Caco-2 (cell line): ENCODE results near the gene ARPP21. TPM values are rescaled to one million over a fixed set of nuclear protein-coding genes. Genes with fewer than 3 reads are reported as not detected.

ENCODE experiments used
- BruUV-seq: library from RNA; stranded (reverse); fragments of 400-500 nt; replicated peaks from 2 replicates; lab custom pipeline; 2021; lab: Mats Ljungman, UMichigan
- CTCF ChIA-PET: fragments of 300-600 bp; sonication (Branson Sonifier 250); formaldehyde crosslinking; loops from one replicate; lab custom pipeline; 2022; ENCODE audit warnings: antibody characterized with exemption; lab: Charles Lee
- POLR2A ChIA-PET: fragments of 300-600 bp; sonication (Branson Sonifier 250); formaldehyde crosslinking; loops from one replicate; lab custom pipeline; 2022; ENCODE audit warnings: antibody characterized with exemption; lab: Charles Lee
- DNase-seq, 2 experiments: peaks; one replicate each; pipeline versions ENCODE4 v3.0.0 to v3.0.0-alpha.2; 2020 to 2022
- H3K27me3 ChIP-seq: replicated peaks from 2 replicates; pipeline ENCODE4 v1.6.0; 2011; ENCODE audit warnings: low read length; ENCODE audit not compliant: control insufficient read depth, insufficient read depth
- H3K36me3 ChIP-seq: 2 replicates; pipeline ENCODE4 v1.5.1; 2011; ENCODE audit warnings: low read length; ENCODE audit not compliant: control insufficient read depth, insufficient read depth
- H3K4me1 ChIP-seq: fragments of 250-450 bp; sonication (Bioruptor Pico); 2 replicates; pipeline ENCODE4 v1.5.1; 2020; ENCODE audit warnings: mild to moderate bottlenecking
- H3K4me3 ChIP-seq: 2 replicates; pipeline ENCODE4 v1.5.1; 2011; ENCODE audit warnings: low read depth, mild to moderate bottlenecking, control low read depth, low read length
- H3K9me3 ChIP-seq: fragments of 250-450 bp; sonication (Bioruptor Pico); 2 replicates; pipeline ENCODE4 v1.5.1; 2020; ENCODE audit warnings: mild to moderate bottlenecking, moderate library complexity
- H3K27ac Mint-ChIP-seq: one replicate; pipeline ENCODE4 v1.8.0; 2022; ENCODE audit warnings: mixed read lengths; ENCODE audit not compliant: unreplicated experiment
- H3K27me3 Mint-ChIP-seq: one replicate; pipeline ENCODE4 v1.8.0; 2022; ENCODE audit warnings: mixed read lengths; ENCODE audit not compliant: insufficient read depth, unreplicated experiment
- H3K36me3 Mint-ChIP-seq: one replicate; pipeline ENCODE4 v1.8.0; 2022; ENCODE audit warnings: mild to moderate bottlenecking, mixed read lengths; ENCODE audit not compliant: insufficient read depth, unreplicated experiment
- H3K4me1 Mint-ChIP-seq: one replicate; pipeline ENCODE4 v1.8.0; 2022; ENCODE audit warnings: low read depth, mixed read lengths; ENCODE audit not compliant: unreplicated experiment
- H3K4me3 Mint-ChIP-seq: one replicate; pipeline ENCODE4 v1.8.0; 2022; ENCODE audit warnings: mild to moderate bottlenecking, moderate library complexity, mixed read lengths; ENCODE audit not compliant: unreplicated experiment
- H3K9me3 Mint-ChIP-seq: one replicate; pipeline ENCODE4 v1.8.0; 2022; ENCODE audit warnings: mixed read lengths; ENCODE audit not compliant: unreplicated experiment
- CTCF ChIP-seq, 2 experiments: fragments of 200-600 bp in 1 of 2; IDR thresholded peaks; 1 replicate in 1 of 2; 2 replicates in 1 of 2; pipeline versions ENCODE4 v1.5.1 to v1.8.0; 2011 to 2022; ENCODE audit warnings: antibody characterized with exemption in 1 of 2, control low read depth in 1 of 2, inconsistent platforms in 1 of 2, low read depth in 1 of 2, low read length in 1 of 2, mild to moderate bottlenecking in 1 of 2, moderate library complexity in 1 of 2; ENCODE audit not compliant: insufficient read depth in 1 of 2, severe bottlenecking in 1 of 2, unreplicated experiment in 1 of 2
- intact Hi-C: fragments of 100-400 bp; cut with micrococcal nuclease; formaldehyde crosslinking; loops from one replicate; pipeline ENCODE4 v1.10.0; 2022; ENCODE audit not compliant: unreplicated experiment
- total RNA-seq: library from RNA; stranded (reverse); gene quantifications from 2 replicates; pipeline ENCODE4 v1.2.3, GENCODE V29; 2022

Gene ARPP21
- total RNA-seq, 1 experiment from 2014 or later: not detected

GRCh38 chr3:35772381-35773015 lies 133.2 kb downstream of the ARPP21 start:
- ChIA-PET POLR2A (no interaction called here), CTCF (no interaction called here)
- no peak for TF ChIP-seq CTCF (IDR thresholded peaks at IDR 0.05; ENCODE audit: insufficient read depth in 1 of 2, low read depth in 1 of 2, low read length in 1 of 2, severe bottlenecking in 1 of 2, unreplicated experiment in 1 of 2)
- Histone ChIP-seq H3K4me1 (peaks cover 13% of the 10 kb centered on the region), H3K36me3 (no peaks in the 10 kb centered on the region), H3K27me3 (no peaks in the 10 kb centered on the region), H3K4me3 (no peak overlapping the region), H3K9me3 (no peaks in the 10 kb centered on the region)
- intact Hi-C loops: no loop called here
- Mint-ChIP-seq H3K4me3 (no peak overlapping the region), H3K27ac (no peak overlapping the region), H3K9me3 (no peaks in the 10 kb centered on the region), H3K36me3 (no peaks in the 10 kb centered on the region), H3K4me1 (peaks cover 7% of the 10 kb centered on the region), H3K27me3 (no peaks in the 10 kb centered on the region)
- no peak for DNase-seq
- no TSS peak for BruUV-seq

- H3K9me3 ChIP-seq: no peaks in the 10 kb centered on the region
- ChIA-PET POLR2A (no interaction called here), CTCF (no interaction called here)
- no peaks in the 10 kb centered on the region for H3K27me3 ChIP-seq
- H3K4me3 Mint-ChIP-seq: no peak overlapping the region
- intact Hi-C loops: no loop called here
- no peak for TF ChIP-seq CTCF (IDR thresholded peaks at IDR 0.05; ENCODE audit: insufficient read depth in 1 of 2, low read depth in 1 of 2, low read length in 1 of 2, severe bottlenecking in 1 of 2, unreplicated experiment in 1 of 2)
- H3K27me3 Mint-ChIP-seq: no peaks in the 10 kb centered on the region
- no TSS peak for BruUV-seq
- no peak overlapping the region for H3K4me3 ChIP-seq
- peaks cover 13% of the 10 kb centered on the region for H3K4me1 ChIP-seq
- no peak for DNase-seq
- H3K27ac Mint-ChIP-seq: no peak overlapping the region
- H3K4me1 Mint-ChIP-seq: peaks cover 10% of the 10 kb centered on the region
- no peaks in the 10 kb centered on the region for H3K36me3 ChIP-seq
- no peaks in the 10 kb centered on the region for H3K36me3 Mint-ChIP-seq
- H3K9me3 Mint-ChIP-seq: no peaks in the 10 kb centered on the region
Observed at GRCh38 chr3:35773417-35773816, 134.1 kb downstream of the ARPP21 start.

- H3K27ac Mint-ChIP-seq: no peak overlapping the region
- no peaks in the 10 kb centered on the region for H3K27me3 Mint-ChIP-seq
- BruUV-seq: no TSS peak
- intact Hi-C loops: no loop called here
- H3K36me3 Mint-ChIP-seq: no peaks in the 10 kb centered on the region
- Histone ChIP-seq H3K9me3 (no peaks in the 10 kb centered on the region), H3K4me3 (no peak overlapping the region), H3K4me1 (peaks cover 5% of the 10 kb centered on the region; the same call in 1 of the 2 replicates), H3K27me3 (no peaks in the 10 kb centered on the region), H3K36me3 (no peaks in the 10 kb centered on the region; the same call in 1 of the 2 replicates)
- peaks cover 15% of the 10 kb centered on the region for H3K4me1 Mint-ChIP-seq
- no peak overlapping the region for H3K4me3 Mint-ChIP-seq
- no peaks in the 10 kb centered on the region for H3K9me3 Mint-ChIP-seq
- CTCF ChIA-PET: no interaction called here
- DNase-seq: no peak
- no peak for TF ChIP-seq CTCF (IDR thresholded peaks at IDR 0.05; ENCODE audit: insufficient read depth in 1 of 2, low read depth in 1 of 2, low read length in 1 of 2, severe bottlenecking in 1 of 2, unreplicated experiment in 1 of 2)
- POLR2A ChIA-PET: no interaction called here
Observed at GRCh38 chr3:35776346-35776745, 137.0 kb downstream of the ARPP21 start.
